Epidermal melanocyte (primary cell): ENCODE measurements around the gene NT5C2.

Experiments used
- DNase-seq: peaks from one replicate; pipeline ENCODE4 v3.0.0; 2011; ENCODE audit warnings: low spot score; ENCODE audit not compliant: insufficient read length

The NT5C2 gene

GRCh38 chr10:103066141-103067098, 126.7 kb downstream of the NT5C2 start:
- no peak for DNase-seq

GRCh38 chr10:103064956-103065355, 128.1 kb downstream of the NT5C2 start:
- DNase-seq, result no peak

GRCh38 chr10:103062854-103063590, 130.1 kb downstream of the NT5C2 start:
- DNase-seq, result no peak

GRCh38 chr10:103060575-103060974, 132.5 kb downstream of the NT5C2 start:
- no peak for DNase-seq

GRCh38 chr10:103058034-103058433, 135.0 kb downstream of the NT5C2 start:
- no peak for DNase-seq

- no peak for DNase-seq
Observed at GRCh38 chr10:103055105-103055504, 138.0 kb downstream of the NT5C2 start.

GRCh38 chr10:103054621-103055020, 138.5 kb downstream of the NT5C2 start:
- no peak for DNase-seq

GRCh38 chr10:103053659-103054581, 139.2 kb downstream of the NT5C2 start:
- peak; percentile 29 for DNase-seq

GRCh38 chr10:103049237-103049636, 143.8 kb downstream of the NT5C2 start:
- DNase-seq, result no peak

GRCh38 chr10:103047381-103047780, 145.7 kb downstream of the NT5C2 start:
- no peak for DNase-seq

GRCh38 chr10:103045961-103046360, 147.1 kb downstream of the NT5C2 start:
- DNase-seq, result no peak

GRCh38 chr10:103044942-103045489, 148.1 kb downstream of the NT5C2 start:
- no peak for DNase-seq

- no peak for DNase-seq
Observed at GRCh38 chr10:103042908-103043307, 150.2 kb downstream of the NT5C2 start.

- DNase-seq, result no peak
Observed at GRCh38 chr10:103042129-103042528, 150.9 kb downstream of the NT5C2 start.

- DNase-seq, result no peak
Observed at GRCh38 chr10:103041391-103041790, 151.7 kb downstream of the NT5C2 start.

GRCh38 chr10:103040418-103040817, 152.7 kb downstream of the NT5C2 start:
- DNase-seq, result no peak

- DNase-seq, result no peak
Observed at GRCh38 chr10:103038570-103038969, 154.5 kb downstream of the NT5C2 start.
